Left colon (tissue), 2 donors: ENCODE results near the gene CAPSL. TPM values are rescaled to one million over a fixed set of nuclear protein-coding genes. Genes with fewer than 3 reads are reported as not detected.
"Not testable (repeated sequence)": the region's sequence is repeated elsewhere in the genome, so short reads cannot be mapped to it uniquely, and the experiment has no call there.

Source experiments
- ATAC-seq: fragments of 200-7000 bp; cut with Tn5 transposase; one replicate; pipeline ENCODE4 v1.9.1; 2020; ENCODE audit warnings: mild to moderate bottlenecking, moderate library complexity
- DNase-seq, 2 donors: peaks; one replicate each; pipeline ENCODE4 v3.0.0-alpha.2; 2020
- intact Hi-C, 2 donors: fragments of 100-400 bp; cut with DNase I in 1 of 2; cut with micrococcal nuclease in 1 of 2; formaldehyde crosslinking; loops; one replicate each; pipeline versions ENCODE4 v1.11.2 to v1.14.0; 2022; cut with DNase I, micrococcal nuclease
- total RNA-seq, 2 donors: library from RNA; stranded (reverse); fragmentation: NEBNext Ultra II Directional; extraction: Animal tissue kit (Norgen Biotek cat#: 25700); gene quantifications; one replicate each; pipeline ENCODE4 v1.2.1, GENCODE V29; 2021
- donor health status: DM: no; HTN: no; CAD: no.
- donor health status: DM: yes; HTN: yes; CAD: no.

CAPSL gene
- total RNA-seq, 2 donors from 2014 or later: not detected

DNA sequence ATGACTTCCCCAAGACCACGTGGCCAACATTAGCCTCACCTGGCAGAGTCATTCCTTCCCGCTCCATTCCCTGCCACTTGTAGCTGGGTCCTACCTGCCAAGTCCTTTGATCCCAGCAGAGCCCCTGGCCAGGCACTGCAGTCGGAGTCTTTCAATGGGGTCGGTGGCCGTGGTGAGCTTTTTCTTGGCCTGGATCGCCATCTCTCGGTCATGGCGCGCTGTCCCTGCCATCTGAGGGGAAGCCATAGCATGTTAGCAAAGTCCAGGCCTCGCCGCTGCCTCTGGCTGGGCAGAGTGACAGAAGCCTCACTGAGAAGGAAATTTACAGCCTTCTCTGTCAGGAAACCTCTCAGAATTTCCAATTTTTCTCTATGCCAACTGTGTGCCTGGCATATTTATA is 17.5 kb downstream of the CAPSL start:
- intact Hi-C loops: loop anchor here in 1 of 2 donors (5.0 to 10.0 kb wide), 2 partner anchors 144 to 836 kb away; no protein-coding TSS in a partner anchor
- no peak for DNase-seq
- no peak for ATAC-seq

DNA sequence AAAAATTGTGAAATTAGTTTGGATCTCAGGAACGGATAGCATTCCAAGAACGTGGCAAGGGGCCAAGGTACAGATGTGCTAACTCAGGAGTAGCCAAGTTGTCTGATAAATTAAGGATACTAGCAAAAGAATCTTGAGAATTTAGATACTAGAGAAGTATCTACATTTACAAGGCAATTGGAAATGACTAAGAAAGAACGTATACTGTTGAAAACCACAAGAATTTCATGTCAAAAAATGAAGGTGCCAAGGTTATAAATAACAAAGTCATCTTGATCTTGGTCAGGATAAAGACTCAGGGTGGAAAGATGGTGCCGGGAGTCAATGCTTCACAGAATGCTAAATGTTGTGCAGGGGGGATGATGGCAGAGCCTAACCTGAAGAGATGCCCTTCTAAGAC is 19.2 kb downstream of the CAPSL start:
- intact Hi-C loops: no loop called here
- DNase-seq (no peak), ATAC-seq (no peak)

DNA sequence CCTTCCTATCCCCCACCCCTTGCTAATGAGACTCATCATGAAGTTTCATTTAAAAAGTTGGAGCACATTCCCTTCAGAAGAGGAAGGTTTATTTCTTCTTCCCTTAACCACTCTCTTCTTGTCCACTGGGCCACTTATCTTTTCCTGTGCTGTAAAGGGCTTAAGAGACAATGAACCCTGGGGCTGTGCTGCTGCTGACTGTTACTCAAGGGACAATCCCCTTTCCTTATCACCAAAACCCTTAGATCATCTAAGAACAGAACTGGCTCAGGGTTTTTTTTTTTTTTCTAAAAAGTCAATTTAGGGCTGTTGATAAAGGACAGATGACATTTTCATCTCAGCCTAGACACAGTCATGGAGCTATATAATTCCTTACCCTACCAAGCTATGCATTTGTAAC is 29.6 kb downstream of the CAPSL start:
- ATAC-seq (no peak), DNase-seq (no peak)
- intact Hi-C loops: no loop called here

DNA sequence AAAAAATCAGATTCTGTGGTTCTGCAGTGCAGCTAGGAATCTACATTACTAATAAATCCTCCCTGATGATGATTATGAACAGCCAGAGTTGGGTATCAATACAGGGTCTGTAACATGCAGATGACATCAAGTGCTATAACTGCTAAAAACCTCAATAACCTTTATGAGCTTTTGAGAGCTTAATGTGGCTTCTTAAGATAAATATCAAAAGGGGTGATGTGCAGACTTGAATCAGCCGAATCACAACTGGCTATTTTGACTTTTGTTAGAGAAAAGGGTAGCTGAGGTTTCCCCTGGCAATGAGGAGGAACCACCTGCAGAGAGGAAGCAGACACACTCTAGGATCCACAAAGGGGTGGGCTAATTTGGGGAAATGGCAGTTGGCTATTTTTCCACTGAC is 30.2 kb downstream of the CAPSL start:
- intact Hi-C loops: no loop called here
- ATAC-seq (no peak), DNase-seq (no peak)

DNA sequence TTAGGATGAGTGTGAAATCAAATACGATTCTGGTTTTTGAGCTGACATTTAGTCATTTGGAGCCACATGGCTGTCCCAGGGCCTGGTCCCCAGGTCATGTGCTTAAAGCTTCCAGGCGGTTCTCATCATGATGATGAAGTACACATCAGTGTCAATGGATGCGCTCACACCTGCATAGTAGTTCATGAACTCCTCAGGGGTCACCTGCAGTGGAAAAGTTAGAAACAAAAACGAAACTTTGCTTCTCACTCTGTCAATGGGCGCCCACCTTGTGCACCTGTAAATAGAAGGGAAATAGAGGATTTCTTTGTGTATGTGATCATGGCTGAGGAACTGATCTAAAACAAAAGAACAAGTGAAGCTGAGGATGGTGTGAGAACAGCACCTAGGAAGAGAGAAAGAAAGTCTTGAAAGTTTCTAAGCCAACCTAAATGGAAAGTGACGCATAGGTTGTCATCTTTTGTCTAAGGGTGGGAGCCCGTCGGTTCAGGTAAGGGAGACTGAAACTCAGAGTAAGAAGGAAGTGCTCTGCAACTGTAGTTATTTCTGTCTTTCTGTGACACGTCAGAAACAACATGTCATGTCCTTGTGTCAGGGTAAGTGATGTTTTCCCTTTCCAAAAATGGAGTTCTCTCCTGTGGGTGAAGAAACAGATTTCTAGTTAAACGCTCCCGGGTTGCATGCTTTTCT is 33.8 kb downstream of the CAPSL start:
- intact Hi-C loops: no loop called here
- DNase-seq (no peak), ATAC-seq (no peak)

DNA sequence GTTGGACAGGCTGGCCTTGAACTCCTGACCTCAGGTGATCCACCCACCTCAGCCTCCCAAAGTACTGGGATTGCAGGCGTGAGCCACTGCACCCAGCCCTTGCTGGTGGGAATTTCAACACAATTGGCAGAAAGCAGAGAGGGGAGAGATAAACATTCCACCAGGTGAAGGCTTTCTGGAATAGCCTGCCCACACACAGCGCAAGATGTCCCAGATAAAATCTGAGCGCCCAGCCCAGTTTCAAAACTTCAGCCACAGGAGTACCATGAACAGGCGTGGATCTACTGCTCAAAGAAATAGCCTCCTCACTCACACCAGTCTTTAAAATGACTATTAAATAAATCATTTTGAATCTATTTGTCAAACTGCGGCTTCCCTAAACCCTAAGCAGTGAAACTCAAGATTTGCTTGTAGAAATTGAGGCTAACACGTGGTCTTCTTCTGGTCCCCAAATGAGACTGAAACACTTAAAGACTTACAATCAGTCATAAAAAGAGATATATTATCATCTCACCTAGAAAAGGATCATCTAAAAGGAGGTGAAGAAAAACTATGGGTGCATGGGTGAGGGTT is 34.7 kb downstream of the CAPSL start:
- DNase-seq (no peak), ATAC-seq (no peak)
- intact Hi-C loops: no loop called here

DNA sequence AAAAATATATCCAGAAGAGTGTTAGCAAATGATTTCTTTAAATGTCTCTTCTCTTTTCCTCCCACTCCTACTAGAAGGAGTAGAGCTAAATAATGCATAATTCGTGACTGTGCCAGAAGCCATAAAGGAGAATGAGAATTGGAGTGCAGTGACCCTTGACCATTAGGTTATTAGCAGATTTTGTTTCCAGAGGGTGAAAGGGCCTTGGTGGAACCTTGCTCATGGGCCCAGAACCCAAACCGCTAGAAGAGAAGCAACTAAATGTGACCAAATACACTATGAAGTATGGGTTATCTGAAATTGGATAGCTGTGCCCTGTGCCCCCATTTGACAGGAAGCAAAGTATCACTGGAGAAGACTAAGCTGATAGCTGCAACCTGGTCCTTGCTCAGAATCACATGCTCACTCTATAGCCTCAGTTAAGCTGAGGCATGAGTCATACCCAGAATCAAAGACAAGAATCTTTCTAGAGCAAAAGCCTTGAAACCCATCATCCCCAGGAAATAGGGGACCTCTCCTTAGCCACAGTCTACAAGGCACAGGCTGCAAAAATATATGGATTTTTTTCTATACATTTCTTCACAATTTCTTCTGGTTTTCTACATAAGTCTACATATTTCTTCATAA is 36.3 kb downstream of the CAPSL start:
- intact Hi-C loops: no loop called here
- no peak for ATAC-seq
- no peak for DNase-seq

DNA sequence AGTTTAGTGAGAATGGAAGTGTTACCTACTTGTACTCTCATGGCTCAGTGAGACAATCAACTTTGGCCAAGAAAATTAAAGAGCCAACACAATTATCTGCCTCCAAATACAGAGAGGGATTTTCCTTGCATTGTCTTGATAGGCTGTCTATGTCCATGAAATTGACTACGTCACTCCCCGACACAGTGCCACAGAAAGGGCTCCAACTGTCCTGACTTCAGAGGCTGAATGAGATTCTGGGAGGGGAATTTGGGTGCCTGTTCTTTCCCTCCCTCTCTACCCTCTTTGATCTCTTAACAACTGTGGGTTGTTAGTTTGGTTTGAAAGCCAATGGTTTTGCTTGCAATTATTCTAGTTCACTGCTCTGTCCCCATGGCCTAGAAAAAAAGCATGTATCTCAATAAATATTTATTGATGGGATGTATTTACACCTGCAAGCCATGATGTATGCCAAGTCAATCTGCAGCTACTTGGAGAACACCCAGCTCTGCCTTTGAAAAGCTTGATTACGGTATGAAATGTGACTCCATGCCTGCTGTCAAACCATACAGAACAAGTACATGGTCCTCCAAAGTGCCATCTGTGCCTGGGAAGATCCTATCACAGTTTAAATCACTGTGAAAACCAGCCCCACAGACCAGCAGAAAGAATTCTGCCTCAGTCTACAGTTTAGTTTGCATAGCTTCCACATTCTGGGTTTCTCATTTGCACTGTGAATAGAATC is 37.3 kb downstream of the CAPSL start:
- intact Hi-C loops: no loop called here
- ATAC-seq (no peak), DNase-seq (no peak)

DNA sequence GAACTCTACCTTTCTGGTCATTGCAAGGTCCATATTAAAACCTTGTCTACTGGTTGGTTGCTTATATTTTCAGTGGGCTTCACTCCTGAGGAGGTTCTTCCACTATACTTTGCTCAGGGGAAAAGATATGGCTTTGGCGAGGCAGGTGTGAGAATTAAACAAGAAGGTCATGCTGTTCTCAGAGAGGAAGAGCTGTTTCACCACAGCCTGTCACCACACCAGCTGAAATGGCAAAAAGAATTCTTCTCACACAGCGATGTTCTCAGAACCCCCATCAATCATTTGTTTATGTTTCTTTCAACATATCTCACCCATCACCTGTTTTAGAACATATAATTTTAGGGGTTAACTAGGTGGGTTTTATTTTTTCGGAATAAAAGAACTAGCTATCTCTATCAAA is 38.6 kb downstream of the CAPSL start:
- no peak for ATAC-seq
- intact Hi-C loops: no loop called here
- no peak for DNase-seq

DNA sequence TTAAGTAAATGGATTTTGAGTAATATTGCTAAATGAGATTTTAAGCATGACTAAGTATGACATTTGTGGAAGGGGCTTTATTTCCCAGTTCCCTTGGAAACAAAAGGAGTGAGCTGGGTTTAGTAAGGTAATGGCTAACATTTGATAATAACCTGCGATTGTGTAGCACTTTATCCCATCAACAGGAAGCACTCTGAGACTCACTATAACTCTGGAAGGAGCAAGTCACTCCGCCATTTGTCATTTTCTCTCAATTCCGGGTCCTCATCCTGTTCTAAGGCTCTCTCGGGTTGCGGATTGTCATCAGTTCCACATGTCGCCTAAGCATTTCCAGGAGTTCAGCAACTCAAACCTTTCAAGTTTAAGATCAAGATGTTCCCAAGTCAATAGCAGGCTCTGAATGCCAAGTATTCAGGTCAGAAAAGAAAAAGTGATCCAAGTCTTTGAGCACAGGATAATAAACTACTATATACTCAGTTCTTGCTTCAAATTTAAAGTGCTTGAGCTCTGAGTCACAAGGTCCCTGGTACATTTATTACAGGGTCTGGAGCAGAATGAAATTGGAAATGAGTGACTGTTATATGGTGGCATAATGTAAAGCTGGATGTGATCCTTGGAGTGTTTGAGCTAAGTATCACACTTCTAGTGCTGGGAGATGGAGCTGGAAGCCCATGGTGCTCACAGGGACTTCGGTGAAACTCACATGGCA is 39.3 kb downstream of the CAPSL start:
- DNase-seq (no peak), ATAC-seq (no peak)
- intact Hi-C loops: no loop called here

DNA sequence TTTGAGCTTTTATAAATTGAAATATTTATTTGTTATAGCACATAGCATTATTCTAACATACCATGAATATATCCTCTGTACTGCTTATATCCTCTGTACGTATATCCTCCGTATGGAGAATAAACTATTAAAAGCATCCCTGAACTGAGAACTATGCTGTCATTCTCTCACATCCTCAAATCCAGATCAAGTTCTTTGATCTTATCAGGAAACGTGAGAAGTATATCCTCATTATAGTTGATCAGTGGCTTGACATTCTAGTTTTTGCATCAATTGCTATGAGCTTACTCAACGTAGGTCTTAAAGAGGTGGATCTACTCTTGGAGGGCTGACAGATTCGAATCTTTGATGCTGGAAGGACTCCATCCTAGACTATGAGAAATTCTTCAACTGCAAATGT is 44.3 kb downstream of the CAPSL start:
- no peak for DNase-seq
- no peak for ATAC-seq
- intact Hi-C loops: no loop called here

DNA sequence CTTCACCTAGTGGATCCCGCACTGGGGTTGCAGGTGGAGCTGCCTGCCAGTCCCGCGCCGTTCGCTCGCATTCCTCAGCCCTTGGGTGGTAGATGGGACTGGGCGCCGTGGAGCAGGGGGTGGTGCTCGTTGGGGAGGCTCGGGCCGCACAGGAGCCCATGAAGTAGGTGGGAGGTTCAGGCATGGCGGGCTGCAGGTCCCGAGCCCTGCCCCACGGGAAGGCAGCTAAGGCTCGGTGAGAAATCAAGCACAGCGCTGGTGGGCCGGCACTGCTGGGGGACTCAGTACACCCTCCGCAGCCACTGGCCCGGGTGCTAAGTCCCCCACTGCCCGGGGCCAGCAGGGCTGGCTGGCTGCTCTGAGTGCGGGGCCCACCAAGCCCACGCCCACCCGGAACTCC is 45.6 kb downstream of the CAPSL start:
- intact Hi-C loops, DNase-seq, ATAC-seq: not testable (repeated sequence)

DNA sequence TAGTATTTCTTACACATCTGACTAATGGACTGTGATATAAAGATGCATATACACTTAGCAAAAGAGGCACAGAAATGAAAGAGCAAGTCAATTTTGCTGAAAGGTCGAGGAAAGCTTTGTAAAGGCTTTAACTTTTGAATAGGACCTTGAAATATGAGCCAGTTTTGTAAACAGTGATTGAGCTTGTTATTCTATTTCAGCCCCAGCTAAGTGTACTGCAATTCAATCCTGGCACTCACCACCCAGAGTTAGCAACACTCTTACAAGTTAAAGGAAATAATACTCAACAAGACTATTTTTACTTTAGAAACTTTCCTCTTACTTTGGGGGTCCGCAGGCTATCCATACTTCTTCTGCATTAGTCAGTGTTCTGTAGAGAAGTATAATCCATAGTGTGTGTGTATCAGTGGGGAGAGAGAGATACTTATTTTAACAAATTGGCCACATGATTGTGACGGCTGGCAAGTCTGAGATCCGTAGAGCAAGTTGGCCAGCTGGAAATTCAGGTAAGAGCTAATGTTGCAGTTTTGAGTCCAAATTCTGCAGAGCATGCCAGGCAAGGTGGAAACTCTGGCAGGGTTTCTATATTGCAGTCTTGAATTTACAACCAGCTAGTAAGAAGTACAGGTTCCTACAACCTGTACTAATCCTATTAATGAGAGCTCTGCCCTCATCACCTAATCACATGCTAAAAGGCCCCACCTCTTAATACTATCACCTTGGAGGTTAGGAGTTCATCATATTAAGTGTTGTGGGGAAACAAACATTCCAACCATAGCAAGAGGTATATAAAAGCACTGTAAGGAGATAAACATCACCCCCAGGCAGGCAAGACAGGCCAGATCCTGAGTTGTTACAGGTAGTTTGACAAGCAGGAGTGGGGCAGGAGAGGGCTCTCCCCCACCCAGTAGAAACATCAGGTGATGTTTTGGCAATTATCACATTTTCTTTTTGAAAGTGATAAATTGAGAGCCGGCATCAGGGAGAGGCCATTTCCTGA is 48.1 kb downstream of the CAPSL start:
- intact Hi-C loops: no loop called here
- no peak for ATAC-seq
- DNase-seq: no peak

DNA sequence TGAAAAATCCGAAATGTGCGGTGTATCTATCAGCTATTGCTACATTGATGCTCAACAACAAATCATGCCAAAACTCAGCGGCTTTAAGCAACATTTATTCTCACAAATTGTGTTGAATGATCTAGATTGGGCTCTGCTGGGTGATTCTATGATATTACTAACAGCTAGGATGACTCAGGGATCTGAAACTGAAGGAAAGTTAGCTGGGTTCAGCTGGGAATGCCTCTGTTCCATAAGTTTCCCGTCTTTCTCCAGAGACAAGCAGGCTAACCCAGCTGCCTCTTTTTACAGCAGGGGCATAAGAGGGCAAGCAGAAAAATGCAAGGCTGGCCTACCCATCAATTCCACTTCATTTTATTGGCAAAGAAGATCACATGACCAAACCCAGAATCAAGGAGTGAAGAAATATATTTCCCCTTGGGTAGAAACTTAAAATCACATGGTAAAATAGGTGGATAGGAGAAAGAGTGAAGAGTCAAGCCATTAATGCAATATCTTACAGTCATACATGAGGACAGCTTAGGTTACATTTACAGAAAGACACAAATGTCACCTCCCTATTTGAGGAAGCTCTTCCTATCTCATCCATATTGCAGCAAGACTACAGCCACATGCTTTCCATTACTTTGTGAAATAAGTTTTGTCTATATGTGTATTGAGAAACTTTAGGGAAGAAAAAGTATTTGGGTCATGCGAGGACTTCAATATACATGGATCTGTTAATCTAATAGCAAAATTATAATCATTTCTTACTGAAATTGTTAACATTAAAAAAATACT is 50.9 kb downstream of the CAPSL start:
- intact Hi-C loops: no loop called here
- DNase-seq (no peak), ATAC-seq (no peak)

DNA sequence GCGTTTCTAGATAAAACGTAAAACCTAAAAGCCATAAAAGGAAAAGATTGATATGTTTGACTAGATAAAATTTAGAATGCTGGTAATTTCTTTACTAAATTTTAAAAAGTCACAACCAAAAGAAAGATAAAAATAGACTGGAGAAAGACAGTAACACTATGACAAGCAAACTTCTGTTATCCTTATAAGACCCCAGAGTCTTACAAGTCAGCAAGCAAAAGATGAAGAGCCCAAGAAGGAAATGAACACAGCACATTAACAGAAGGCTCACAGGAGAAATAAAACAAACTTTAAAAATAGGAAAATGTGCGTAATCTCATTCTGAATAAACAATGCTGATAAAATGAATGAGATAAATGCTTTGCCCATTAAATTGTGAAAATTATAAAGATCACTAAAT is 52.0 kb downstream of the CAPSL start:
- intact Hi-C loops: no loop called here
- DNase-seq (no peak), ATAC-seq (no peak)

DNA sequence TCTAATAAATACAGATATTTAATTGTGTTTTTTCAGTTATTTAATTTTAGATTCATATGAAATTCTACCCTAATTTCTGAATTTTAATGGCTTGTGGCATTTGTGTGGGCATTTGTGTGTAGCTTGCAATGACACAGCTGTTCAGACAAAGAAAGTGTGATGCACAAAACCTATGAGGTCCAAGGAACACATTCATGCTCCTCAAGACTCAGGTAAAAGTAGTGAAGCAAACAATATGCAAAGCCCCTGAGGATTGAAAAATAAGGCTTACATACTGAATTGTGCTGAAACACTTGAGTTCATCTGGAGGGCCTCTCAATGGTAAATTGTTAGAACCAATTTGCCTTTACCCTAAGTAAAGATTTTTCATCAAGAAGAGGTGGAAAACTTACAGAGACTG is 53.6 kb downstream of the CAPSL start:
- intact Hi-C loops: no loop called here
- DNase-seq (no peak), ATAC-seq (no peak)

DNA sequence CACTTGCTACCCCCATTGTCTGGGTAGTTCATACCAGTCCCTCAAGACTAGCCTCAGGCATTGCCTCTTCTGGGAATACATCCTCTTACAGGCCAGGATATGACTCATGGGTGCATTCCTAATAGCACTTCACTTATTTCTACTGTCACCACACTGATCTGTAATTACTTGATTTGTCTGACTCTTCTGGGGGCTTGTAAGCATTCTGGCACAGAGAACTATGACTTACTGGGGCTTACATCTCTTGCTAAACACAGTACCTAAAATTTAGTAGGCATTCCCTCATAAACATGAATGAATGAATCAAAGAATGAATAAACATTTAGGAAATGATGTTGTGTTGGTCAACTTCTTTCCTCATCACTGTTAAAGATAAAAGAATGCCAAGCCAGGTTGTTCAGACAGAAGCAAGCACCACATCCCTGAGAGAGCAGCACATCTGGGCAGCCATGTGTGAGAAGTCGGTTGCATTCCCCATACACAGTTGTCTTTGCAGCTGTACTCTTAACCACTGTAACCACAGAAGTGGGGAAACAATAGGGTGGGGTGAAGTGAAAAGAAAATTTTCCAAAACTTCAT is 54.1 kb downstream of the CAPSL start:
- intact Hi-C loops: no loop called here
- ATAC-seq (no peak), DNase-seq (no peak)
